ENCODE data around the gene C2orf68. TPM values are rescaled to one million over a fixed set of nuclear protein-coding genes. Genes with fewer than 3 reads are reported as not detected.

The C2orf68 gene
- total and polyA plus RNA-seq, 2 of the 13 experiments (the other 11 are each of a cell fraction or from before 2014, with no cell fraction given) = 47.1 to 77.4 TPM

GRCh38 chr2:85595301-85596025, 16.4 kb downstream of the C2orf68 start, which contains the start of gene RNF181 (continued):
- TF ChIP-seq ZNF574 (CRISPR knock-in tag; IDR thresholded peaks at IDR 0.05) = peak; percentile 74
- no peak for TF ChIP-seq ZNF7 (CRISPR knock-in tag; IDR thresholded peaks at IDR 0.05)
- TF ChIP-seq MTERF4 (CRISPR knock-in tag; IDR thresholded peaks at IDR 0.05) = 0 out of 2 replicates have a peak, but pooled peaks have one; percentile 9
- TF ChIP-seq ZHX1 (CRISPR knock-in tag; IDR thresholded peaks at IDR 0.05; ENCODE audit: low read depth) = no peak
- no peak for TF ChIP-seq MTA3 (CRISPR knock-in tag; IDR thresholded peaks at IDR 0.05)
- TF ChIP-seq ZNF576 (CRISPR knock-in tag; IDR thresholded peaks at IDR 0.05) = no peak
- peak; percentile 14; the same call in 1 of the 2 replicates for TF ChIP-seq STAG1 (CRISPR knock-in tag; IDR thresholded peaks at IDR 0.05)
- peak; percentile 41; the same call in 1 of the 2 replicates for TF ChIP-seq MTA1 (CRISPR knock-in tag; IDR thresholded peaks at IDR 0.05; ENCODE audit: borderline replicate concordance)
- no peak for TF ChIP-seq STAT6 (CRISPR knock-in tag; IDR thresholded peaks at IDR 0.05; ENCODE audit: borderline replicate concordance)
- TF ChIP-seq SPEN (CRISPR knock-in tag; IDR thresholded peaks at IDR 0.05; ENCODE audit: low read depth) = peak; percentile 82; the same call in 1 of the 2 replicates
- no peak for TF ChIP-seq ZNF207 (IDR thresholded peaks at IDR 0.05; ENCODE audit: borderline replicate concordance)
- TF ChIP-seq ZFAT (CRISPR knock-in tag; conservative IDR thresholded peaks at IDR 0.05) = no peak
- no peak for TF ChIP-seq ZNF329 (CRISPR knock-in tag; IDR thresholded peaks at IDR 0.05; ENCODE audit: low read depth)
- no peak; the same call in 1 of the 2 replicates for TF ChIP-seq HOXD1 (CRISPR knock-in tag; IDR thresholded peaks at IDR 0.05)
- no peak for TF ChIP-seq FUBP1 (CRISPR knock-in tag; IDR thresholded peaks at IDR 0.05; ENCODE audit: borderline replicate concordance)
- no peak for TF ChIP-seq PHB2 (IDR thresholded peaks at IDR 0.05; ENCODE audit: partially characterized antibody)
- peak; percentile 88 for TF ChIP-seq CREM (IDR thresholded peaks at IDR 0.05)
- no peak for TF ChIP-seq CREM (CRISPR knock-in tag; IDR thresholded peaks at IDR 0.05)
